ENCODE data around the gene PCDHGB2.
"Not testable (repeated sequence)": the region's sequence is repeated elsewhere in the genome, so short reads cannot be mapped to it uniquely, and the experiment has no call there.

PCDHGB2 gene

GRCh38 chr5:141402553-141403243 is 42.9 kb downstream of the PCDHGB2 start, which contains the start of gene PCDHGA9:
Gene PCDHGA9, plus strand, starts transcription at chr5:141402778. Its CDS starts 175 bp downstream, at chr5:141402953.
- Histone ChIP-seq H3K36me3 (ENCODE audit: control insufficient read depth, low read length) (peaks cover 40% of the 10 kb centered on the region), H3K9me2 (replicated peaks; ENCODE audit: control insufficient read depth, low read length) (no peaks in the 10 kb centered on the region), H3F3A (ENCODE audit: control insufficient read depth, insufficient read depth) (no peaks in the 10 kb centered on the region; the same call in 1 of the 2 replicates), H3K4me3 (ENCODE audit: low read length) (no peak within 1 kb of the TSS), H3K9me3 (ENCODE audit: control insufficient read depth, insufficient read depth, low read length) (peaks cover 33% of the 10 kb centered on the region), H4K20me1 (ENCODE audit: control insufficient read depth, insufficient read depth, low read depth, low read length) (no peaks in the 10 kb centered on the region), H3K79me2 (ENCODE audit: control insufficient read depth, low read length) (peaks cover 16% of the 10 kb centered on the region), H3K4me1 (ENCODE audit: control insufficient read depth, low read length) (no peaks in the 10 kb centered on the region), H3K27ac (ENCODE audit: low read depth, low read length) (no peak within 1 kb of the TSS), H3K27me3 (ENCODE audit: control insufficient read depth, low read length) (no peaks in the 10 kb centered on the region), H3K4me2 (ENCODE audit: low read length) (no peak within 1 kb of the TSS)
- TF ChIP-seq CTCF (IDR thresholded peaks at IDR 0.05; ENCODE audit: low read depth, low read length, poor library complexity, severe bottlenecking) (peak; percentile 45), EZH2phosphoT487 (IDR thresholded peaks at IDR 0.05; ENCODE audit: borderline replicate concordance, low read length) (no peak)

- peaks cover 40% of the 10 kb centered on the region for H3K36me3 ChIP-seq (ENCODE audit: control insufficient read depth, low read length)
- no peak overlapping the region for H3K4me2 ChIP-seq (ENCODE audit: low read length)
- H3K27me3 ChIP-seq (ENCODE audit: control insufficient read depth, low read length): no peaks in the 10 kb centered on the region
- no peaks in the 10 kb centered on the region for H4K20me1 ChIP-seq (ENCODE audit: control insufficient read depth, insufficient read depth, low read depth, low read length)
- TF ChIP-seq CTCF (IDR thresholded peaks at IDR 0.05; ENCODE audit: low read depth, low read length, poor library complexity, severe bottlenecking) (no peak), EZH2phosphoT487 (IDR thresholded peaks at IDR 0.05; ENCODE audit: borderline replicate concordance, low read length) (no peak)
- H3K9me2 ChIP-seq (replicated peaks; ENCODE audit: control insufficient read depth, low read length): no peaks in the 10 kb centered on the region
- H3K4me1 ChIP-seq (ENCODE audit: control insufficient read depth, low read length): no peaks in the 10 kb centered on the region
- H3F3A ChIP-seq (ENCODE audit: control insufficient read depth, insufficient read depth): no peaks in the 10 kb centered on the region; the same call in 1 of the 2 replicates
- H3K4me3 ChIP-seq (ENCODE audit: low read length): no peak overlapping the region
- H3K27ac ChIP-seq (ENCODE audit: low read depth, low read length): no peak overlapping the region
- H3K9me3 ChIP-seq (ENCODE audit: control insufficient read depth, insufficient read depth, low read length): peaks cover 33% of the 10 kb centered on the region
- H3K79me2 ChIP-seq (ENCODE audit: control insufficient read depth, low read length): peaks cover 16% of the 10 kb centered on the region
Observed at GRCh38 chr5:141403387-141403786, 43.6 kb downstream of the PCDHGB2 start.

GRCh38 chr5:141407790-141408505 is 48.2 kb downstream of the PCDHGB2 start, which contains the start of gene PCDHGB6:
Gene PCDHGB6, plus strand, starts transcription at chr5:141408021. Its CDS starts 182 bp downstream, at chr5:141408203.
- not testable (repeated sequence) for H3K36me3 ChIP-seq (ENCODE audit: control insufficient read depth, low read length); H3K27ac ChIP-seq (ENCODE audit: low read depth, low read length); H4K20me1 ChIP-seq (ENCODE audit: control insufficient read depth, insufficient read depth, low read depth, low read length); H3K79me2 ChIP-seq (ENCODE audit: control insufficient read depth, low read length); H3F3A ChIP-seq (ENCODE audit: control insufficient read depth, insufficient read depth); H3K4me3 ChIP-seq (ENCODE audit: low read length); H3K4me2 ChIP-seq (ENCODE audit: low read length); H3K27me3 ChIP-seq (ENCODE audit: control insufficient read depth, low read length); H3K9me2 ChIP-seq (replicated peaks; ENCODE audit: control insufficient read depth, low read length); H3K4me1 ChIP-seq (ENCODE audit: control insufficient read depth, low read length); H3K9me3 ChIP-seq (ENCODE audit: control insufficient read depth, insufficient read depth, low read length)

Measured in DOHH2 (cell line).